Measurements from ENCODE around the gene RBMXL2. TPM values are rescaled to one million over a fixed set of nuclear protein-coding genes. Genes with fewer than 3 reads are reported as not detected.

RBMXL2 gene
- polyA plus RNA-seq, 1 donor (not counting 4 experiments of a cell fraction or from before 2014, with no cell fraction given): not detected

GRCh38 chr11:7077101-7077500 lies 11.7 kb upstream of the RBMXL2 start:
- Histone ChIP-seq H4K20me1 (ENCODE audit: control insufficient read depth, extremely low read depth, insufficient read depth, low read length) (no peaks in the 10 kb centered on the region), H3K9me3 (ENCODE audit: control insufficient read depth, low read depth, low read length) (no peaks in the 10 kb centered on the region), H3K27ac (ENCODE audit: control insufficient read depth, insufficient read depth, low read length) (no peak overlapping the region), H2AFZ (ENCODE audit: control insufficient read depth, low read length) (no peak overlapping the region), H3K9me1 (ENCODE audit: control insufficient read depth, extremely low read depth, insufficient read depth, low read length) (no peaks in the 10 kb centered on the region), H3K36me3 (ENCODE audit: control insufficient read depth in 2 of 2, extremely low read depth in 1 of 2, insufficient read depth in 2 of 2, low read length in 2 of 2) (no peaks in the 10 kb centered on the region), H3K79me2 (ENCODE audit: control insufficient read depth, insufficient read depth, low read length) (no peaks in the 10 kb centered on the region), H3K4me3 (ENCODE audit: control insufficient read depth in 2 of 3, extremely low read depth in 1 of 3, insufficient read depth in 2 of 3, low read depth in 1 of 3, low read length in 3 of 3) (no peak overlapping the region), H3K27me3 (ENCODE audit: control insufficient read depth, extremely low read depth, insufficient read depth, low read length) (no peaks in the 10 kb centered on the region), H3K9ac (ENCODE audit: control insufficient read depth, extremely low read depth, insufficient read depth, low read length) (no peak overlapping the region), H3K4me1 (ENCODE audit: control insufficient read depth, extremely low read depth, insufficient read depth, low read length) (no peaks in the 10 kb centered on the region), H3K4me2 (ENCODE audit: control insufficient read depth, extremely low read depth, insufficient read depth, low read depth, low read length) (no peak overlapping the region)
- dilution Hi-C loops (cut with MboI; ENCODE audit: extremely low pct_ligation_motif_present, low sequenced_read_pairs): no loop called here
- TF ChIP-seq EZH2 (IDR thresholded peaks at IDR 0.05; ENCODE audit: low read length) (no peak), CTCF (optimal IDR thresholded peaks at IDR 0.05 in 1 of 3, IDR thresholded peaks at IDR 0.05 in 1 of 3, conservative IDR thresholded peaks at IDR 0.05 in 1 of 3; ENCODE audit: extremely low read depth in 1 of 3, insufficient read depth in 2 of 3, low read length in 3 of 3) (no peak)
- FAIRE-seq: no peak
- no peak for DNase-seq (ENCODE audit: low read depth, low spot score)

GRCh38 chr11:7079545-7080135 lies 9.2 kb upstream of the RBMXL2 start:
- DNase-seq (ENCODE audit: low read depth, low spot score) (no peak), FAIRE-seq (no peak)
- Histone ChIP-seq H3K4me1 (ENCODE audit: control insufficient read depth, extremely low read depth, insufficient read depth, low read length) (no peaks in the 10 kb centered on the region), H3K9me3 (ENCODE audit: control insufficient read depth, low read depth, low read length) (no peaks in the 10 kb centered on the region), H3K27ac (ENCODE audit: control insufficient read depth, insufficient read depth, low read length) (no peak overlapping the region), H3K27me3 (ENCODE audit: control insufficient read depth, extremely low read depth, insufficient read depth, low read length) (no peaks in the 10 kb centered on the region), H3K4me2 (ENCODE audit: control insufficient read depth, extremely low read depth, insufficient read depth, low read depth, low read length) (no peak overlapping the region), H3K9me1 (ENCODE audit: control insufficient read depth, extremely low read depth, insufficient read depth, low read length) (no peaks in the 10 kb centered on the region), H3K79me2 (ENCODE audit: control insufficient read depth, insufficient read depth, low read length) (no peaks in the 10 kb centered on the region), H3K4me3 (ENCODE audit: control insufficient read depth in 2 of 3, extremely low read depth in 1 of 3, insufficient read depth in 2 of 3, low read depth in 1 of 3, low read length in 3 of 3) (no peak overlapping the region), H4K20me1 (ENCODE audit: control insufficient read depth, extremely low read depth, insufficient read depth, low read length) (no peaks in the 10 kb centered on the region), H3K36me3 (ENCODE audit: control insufficient read depth in 2 of 2, extremely low read depth in 1 of 2, insufficient read depth in 2 of 2, low read length in 2 of 2) (no peaks in the 10 kb centered on the region), H3K9ac (ENCODE audit: control insufficient read depth, extremely low read depth, insufficient read depth, low read length) (no peak overlapping the region), H2AFZ (ENCODE audit: control insufficient read depth, low read length) (no peak overlapping the region)
- TF ChIP-seq EZH2 (IDR thresholded peaks at IDR 0.05; ENCODE audit: low read length) (no peak), CTCF (optimal IDR thresholded peaks at IDR 0.05 in 1 of 3, IDR thresholded peaks at IDR 0.05 in 1 of 3, conservative IDR thresholded peaks at IDR 0.05 in 1 of 3; ENCODE audit: extremely low read depth in 1 of 3, insufficient read depth in 2 of 3, low read length in 3 of 3) (no peak)
- dilution Hi-C loops (cut with MboI; ENCODE audit: extremely low pct_ligation_motif_present, low sequenced_read_pairs): no loop called here
